Glomerular visceral epithelial cell (primary cell): Measurements from ENCODE around the gene EI24.
A peak's percentile ranks its signal among the peaks of the same experiment; 100 is the strongest.

Experiments
- DNase-seq: peaks from one replicate; pipeline ENCODE4 v3.0.0-alpha.2; 2016; ENCODE audit errors: extremely low spot score

The EI24 gene

GRCh38 chr11:125578783-125579182 is 9.5 kb downstream of the EI24 start:
- no peak for DNase-seq

GRCh38 chr11:125579811-125580210 is 10.5 kb downstream of the EI24 start:
- no peak for DNase-seq

- DNase-seq = no peak
These were observed 14.2 kb downstream of the EI24 start for GRCh38 chr11:125583496-125583895.

GRCh38 chr11:125585487-125585886 is 16.2 kb downstream of the EI24 start:
- no peak for DNase-seq

GRCh38 chr11:125586623-125587022 is 17.3 kb downstream of the EI24 start:
- DNase-seq = no peak

GRCh38 chr11:125587480-125587879 is 18.2 kb downstream of the EI24 start:
- no peak for DNase-seq

- DNase-seq = no peak
These were observed 19.2 kb downstream of the EI24 start for GRCh38 chr11:125588505-125588904.

- peak; percentile 22 for DNase-seq
These were observed 22.5 kb downstream of the EI24 start for GRCh38 chr11:125591649-125592304.

- peak; percentile 99 for DNase-seq
These were observed 23.2 kb downstream of the EI24 start, which contains the start of gene STT3A for GRCh38 chr11:125592305-125593113. STT3A (plus strand) TSS chr11:125592852; CDS start chr11:125595916, 3,064 bp downstream.

- peak; percentile 58 for DNase-seq
These were observed 24.0 kb downstream of the EI24 start for GRCh38 chr11:125593114-125593820.

GRCh38 chr11:125594958-125595357 is 25.7 kb downstream of the EI24 start:
- DNase-seq = no peak

- DNase-seq = no peak
These were observed 31.4 kb downstream of the EI24 start for GRCh38 chr11:125600663-125601062.

- no peak for DNase-seq
These were observed 33.9 kb downstream of the EI24 start for GRCh38 chr11:125603207-125603606.

GRCh38 chr11:125605417-125605816 is 36.1 kb downstream of the EI24 start:
- no peak for DNase-seq

- no peak for DNase-seq
These were observed 40.3 kb downstream of the EI24 start for GRCh38 chr11:125609545-125609944.

GRCh38 chr11:125618383-125618782 is 49.1 kb downstream of the EI24 start:
- DNase-seq = no peak

- peak; percentile 23 for DNase-seq
These were observed 52.7 kb downstream of the EI24 start for GRCh38 chr11:125621995-125622394.

- no peak for DNase-seq
These were observed 53.8 kb downstream of the EI24 start for GRCh38 chr11:125623064-125623463.

GRCh38 chr11:125624756-125625213 is 55.5 kb downstream of the EI24 start, which contains the start of gene CHEK1:
CHEK1 (plus strand) TSS chr11:125625163; CDS start chr11:125626769, 1,606 bp downstream.
- no peak for DNase-seq

- no peak for DNase-seq
These were observed 56.0 kb downstream of the EI24 start for GRCh38 chr11:125625225-125625629.

- DNase-seq = peak; percentile 91
These were observed 56.5 kb downstream of the EI24 start for GRCh38 chr11:125625630-125626287.
